H1 (cell line): ENCODE measurements around the gene SYPL1. TPM values are rescaled to one million over a fixed set of nuclear protein-coding genes. Genes with fewer than 3 reads are reported as not detected.

ENCODE experiments used
- CTCF ChIA-PET: fragments of 300-600 bp; sonication (Branson Sonifier 250); formaldehyde crosslinking; loops from one replicate; lab custom pipeline; 2021; ENCODE audit not compliant: partially characterized antibody; lab: Charles Lee
- POLR2A ChIA-PET: fragments of 300-600 bp; sonication (Branson Sonifier 250); formaldehyde crosslinking; loops from one replicate; lab custom pipeline; 2021; ENCODE audit warnings: inconsistent platforms; ENCODE audit not compliant: partially characterized antibody; lab: Charles Lee
- DNase-seq, 2 experiments: peaks; one replicate each; pipeline versions ENCODE4 v3.0.0 to v3.0.0-alpha.2; 2010 to 2022; ENCODE audit warnings: low spot score in 2 of 2, low read depth in 1 of 2, mixed read lengths in 1 of 2
- FAIRE-seq: peaks from 2 replicates; lab custom pipeline; 2011; peaks lifted over from hg19 to GRCh38; lab: Jason Lieb, UNC
- H2AFZ ChIP-seq: 2 replicates; pipeline ENCODE4 v1.8.1; 2012; ENCODE audit warnings: low read length, inconsistent platforms
- H2AK5ac ChIP-seq: 2 replicates; pipeline ENCODE4 v1.6.1; 2013; ENCODE audit warnings: low read depth, low read length
- H2BK120ac ChIP-seq: replicated peaks from 2 replicates; pipeline ENCODE3; 2013; ENCODE audit warnings: low read depth, low read length, inconsistent platforms
- H2BK12ac ChIP-seq: 2 replicates; pipeline ENCODE4 v1.6.1; 2013; ENCODE audit warnings: low read depth, low read length
- H2BK15ac ChIP-seq: 2 replicates; pipeline ENCODE4 v1.6.1; 2013; ENCODE audit warnings: low read length
- H2BK20ac ChIP-seq: 2 replicates; pipeline ENCODE4 v1.6.1; 2013; ENCODE audit warnings: low read length
- H2BK5ac ChIP-seq: 2 replicates; pipeline ENCODE4 v1.6.1; 2013; ENCODE audit warnings: low read depth, low read length
- H3K14ac ChIP-seq: 2 replicates; pipeline ENCODE4 v1.6.1; 2013; ENCODE audit warnings: inconsistent platforms; ENCODE audit not compliant: insufficient read length
- H3K18ac ChIP-seq: 2 replicates; pipeline ENCODE4 v1.6.1; 2013; ENCODE audit warnings: low read length; ENCODE audit errors: extremely low read depth
- H3K23ac ChIP-seq: 2 replicates; pipeline ENCODE4 v1.6.1; 2013; ENCODE audit warnings: inconsistent platforms; ENCODE audit not compliant: insufficient read length
- H3K23me2 ChIP-seq: 2 replicates; pipeline ENCODE4 v1.6.1; 2013; ENCODE audit warnings: low read depth, low read length
- H3K27ac ChIP-seq: 2 replicates; pipeline ENCODE4 v1.6.1; 2011; ENCODE audit warnings: low read depth, low read length, inconsistent platforms
- H3K27me3 ChIP-seq, 4 experiments: replicated peaks in 1 of 4; 1 replicate in 1 of 4; 2 replicates in 3 of 4; pipeline versions ENCODE4 v1.6.1 to v1.8.1; 2011 to 2013; ENCODE audit warnings: low read length in 3 of 4, mild to moderate bottlenecking in 3 of 4, inconsistent platforms in 2 of 4, mixed read lengths in 2 of 4, moderate library complexity in 1 of 4; ENCODE audit not compliant: control insufficient read depth in 3 of 4, insufficient read depth in 3 of 4; ENCODE audit errors: extremely low read depth in 1 of 4
- H3K36me3 ChIP-seq, 4 experiments: 2 replicates each; pipeline versions ENCODE4 v1.6.1 to v1.8.1; 2011 to 2013; ENCODE audit warnings: mild to moderate bottlenecking in 4 of 4, low read length in 3 of 4, moderate library complexity in 2 of 4, control low read depth in 1 of 4, inconsistent platforms in 1 of 4; ENCODE audit not compliant: insufficient read depth in 4 of 4, control insufficient read depth in 2 of 4
- H3K4ac ChIP-seq: replicated peaks from 2 replicates; pipeline ENCODE3; 2013; ENCODE audit warnings: low read length, low read depth, mixed read lengths, inconsistent platforms; ENCODE audit not compliant: insufficient read length
- H3K4me1 ChIP-seq, 4 experiments: replicated peaks in 1 of 4; 1 replicate in 1 of 4; 2 replicates in 3 of 4; pipeline versions ENCODE4 v1.6.1 to v1.8.1; 2011 to 2013; ENCODE audit warnings: low read length in 3 of 4, inconsistent platforms in 2 of 4, mixed read lengths in 1 of 4; ENCODE audit not compliant: insufficient read depth in 4 of 4, control insufficient read depth in 3 of 4
- H3K4me2 ChIP-seq, 2 experiments: 2 replicates each; pipeline versions ENCODE4 v1.6.1 to v1.8.1; 2011 to 2013; ENCODE audit warnings: low read depth in 2 of 2, low read length in 2 of 2, control low read depth in 1 of 2, inconsistent platforms in 1 of 2, mild to moderate bottlenecking in 1 of 2; ENCODE audit not compliant: insufficient read depth in 1 of 2
- H3K4me3 ChIP-seq, 4 experiments: fragments of 200-600, 300-600 bp in 1 of 4; sonication (generic), shearing (Covaris generic), sonication (Bioruptor Twin) in 1 of 4; 2 replicates each; pipeline versions ENCODE4 v1.5.1 to v1.8.1; 2011 to 2016; ENCODE audit warnings: low read length in 4 of 4, low read depth in 3 of 4, control low read depth in 2 of 4, inconsistent platforms in 2 of 4, mild to moderate bottlenecking in 2 of 4, mixed read lengths in 1 of 4, moderate library complexity in 1 of 4; ENCODE audit not compliant: insufficient read depth in 2 of 4; ENCODE audit errors: extremely low read depth in 1 of 4
- H3K56ac ChIP-seq: replicated peaks from 2 replicates; pipeline ENCODE3; 2013; ENCODE audit warnings: low read depth, mild to moderate bottlenecking, mixed read lengths, low read length, inconsistent platforms; ENCODE audit not compliant: insufficient read length
- H3K79me1 ChIP-seq: 2 replicates; pipeline ENCODE4 v1.6.1; 2013; ENCODE audit warnings: low read depth, low read length, control low read depth
- H3K79me2 ChIP-seq, 2 experiments: 2 replicates each; pipeline versions ENCODE4 v1.6.1 to v1.8.1; 2012 to 2013; ENCODE audit warnings: low read length in 2 of 2, mild to moderate bottlenecking in 2 of 2, inconsistent platforms in 1 of 2; ENCODE audit not compliant: insufficient read depth in 2 of 2, control insufficient read depth in 1 of 2
- H3K9ac ChIP-seq, 4 experiments: replicated peaks in 1 of 4; 1 replicate in 1 of 4; 2 replicates in 3 of 4; pipeline versions ENCODE4 v1.6.1 to v1.8.1; 2011 to 2013; ENCODE audit warnings: low read depth in 3 of 4, low read length in 3 of 4, control low read depth in 2 of 4, mild to moderate bottlenecking in 2 of 4, moderate library complexity in 2 of 4, inconsistent platforms in 1 of 4; ENCODE audit errors: extremely low read depth in 1 of 4
- H3K9me3 ChIP-seq, 2 experiments: 2 replicates each; pipeline versions ENCODE4 v1.6.1 to v1.8.1; 2012 to 2013; ENCODE audit warnings: mild to moderate bottlenecking in 2 of 2, moderate library complexity in 2 of 2, control low read depth in 1 of 2, inconsistent platforms in 1 of 2, low read depth in 1 of 2, low read length in 1 of 2, mixed read lengths in 1 of 2; ENCODE audit not compliant: insufficient read depth in 2 of 2
- H4K20me1 ChIP-seq, 2 experiments: replicated peaks in 1 of 2; 2 replicates each; pipeline versions ENCODE3 to v1.8.1; 2011 to 2013; ENCODE audit warnings: inconsistent platforms in 2 of 2, low read length in 2 of 2, mild to moderate bottlenecking in 1 of 2; ENCODE audit not compliant: insufficient read depth in 2 of 2, control insufficient read depth in 1 of 2
- H4K5ac ChIP-seq: 2 replicates; pipeline ENCODE4 v1.6.1; 2013; ENCODE audit warnings: low read length, low read depth, mixed read lengths, inconsistent platforms; ENCODE audit not compliant: insufficient read length
- H4K8ac ChIP-seq: 2 replicates; pipeline ENCODE4 v1.8.0; 2013; ENCODE audit warnings: mild to moderate bottlenecking, moderate library complexity, low read length, inconsistent platforms; ENCODE audit not compliant: insufficient read depth; ENCODE audit errors: extremely low read depth
- H4K91ac ChIP-seq: replicated peaks from 2 replicates; pipeline ENCODE3; 2013; ENCODE audit warnings: low read length, mixed read lengths, inconsistent platforms; ENCODE audit not compliant: insufficient read length
- CHD2 ChIP-seq: IDR thresholded peaks from 2 replicates; pipeline ENCODE4 v1.6.1; 2012; ENCODE audit warnings: low read length, improper control_type of control experiment
- EGR1 ChIP-seq: IDR thresholded peaks from 2 replicates; pipeline ENCODE4 v1.6.1; 2011; ENCODE audit warnings: low read depth, low read length, borderline replicate concordance
- RNF2 ChIP-seq: fragments of 200-900, 300-1000 bp; sonication (generic); IDR thresholded peaks from 2 replicates; pipeline ENCODE4 v1.7.1; 2016; ENCODE audit warnings: borderline replicate concordance, low read depth, mild to moderate bottlenecking, antibody characterized with exemption, low read length; ENCODE audit not compliant: poor library complexity, severe bottlenecking; ENCODE audit errors: missing control alignments
- SRF ChIP-seq: IDR thresholded peaks from 2 replicates; pipeline ENCODE4 v1.6.1; 2011; ENCODE audit warnings: mild to moderate bottlenecking, low read depth, low read length, moderate library complexity
- WGBS, 2 experiments: shearing (Covaris generic) in 1 of 2; methylation state at CpG; one replicate each; pipeline versions ENCODE4 v1.1.6 to v1.1.7; 2013 to 2015; ENCODE audit warnings: low lambda C conversion rate in 2 of 2, mixed read lengths in 2 of 2, inconsistent platforms in 1 of 2, low coverage in 1 of 2, missing lambda C conversion rate in 1 of 2; ENCODE audit not compliant: insufficient replicate concordance in 2 of 2, insufficient coverage in 1 of 2, insufficient read length in 1 of 2; ENCODE audit errors: extremely low coverage in 1 of 2, missing lambda C conversion rate in 1 of 2; 5-methylcytosine and 5-hydroxymethylcytosine counted together
- polyA plus RNA-seq, 7 experiments: library from polyadenylated mRNA; depleted of rRNA in 3 of 7; stranded (reverse) in 5 of 7; unstranded in 2 of 7; fragments of >200 nt in 5 of 7; fragments of 200-250 nt in 2 of 7; gene quantifications; 1 replicate in 5 of 7; 2 replicates in 1 of 7; 4 replicates in 1 of 7; pipeline versions ENCODE4 v1.2.1 to v1.2.3, GENCODE V29; 2011 to 2013; ENCODE audit warnings: missing spikeins in 2 of 7, mixed read lengths in 2 of 7
- total RNA-seq: library from RNA; stranded (reverse); fragmentation: NEBNext Ultra II Directional; extraction: Animal tissue kit (Norgen Biotek cat#: 25700); gene quantifications from 2 replicates; pipeline ENCODE4 v1.2.1, GENCODE V29; 2021
- TF ChIP-seq, protein P1 (sequence below): IDR thresholded peaks from 2 replicates; pipeline ENCODE4 v1.6.1; 2011; ENCODE audit warnings: low read length, improper control_type of control experiment
- TF ChIP-seq, protein P2 (sequence below): IDR thresholded peaks from 2 replicates; pipeline ENCODE4 v1.6.1; 2011; ENCODE audit warnings: low read depth, mild to moderate bottlenecking, low read length; ENCODE audit not compliant: insufficient read depth

SYPL1 gene
- total and polyA plus RNA-seq, 2 of the 8 experiments (the other 6 are each of a cell fraction or from before 2014, with no cell fraction given) = 44.9 to 57.7 TPM

DNA sequence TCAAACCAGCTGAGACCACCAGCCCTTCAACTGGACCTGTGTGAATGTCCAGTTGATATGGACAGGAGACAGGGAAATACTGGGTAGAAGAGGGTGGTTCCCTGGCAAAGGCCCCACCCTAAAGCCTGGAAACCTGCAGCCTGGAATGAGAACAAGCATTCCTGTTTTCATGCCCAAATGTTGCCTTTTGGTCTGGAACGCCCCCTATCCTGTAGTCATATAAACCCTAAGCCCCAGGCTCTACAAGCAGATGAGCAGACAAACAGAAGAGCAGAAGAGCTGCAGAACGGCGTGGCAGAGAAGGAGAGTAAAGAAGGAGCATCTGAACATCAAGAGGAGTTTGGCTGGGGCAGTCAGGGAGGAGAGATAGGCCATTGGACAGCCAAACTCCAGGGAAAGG, 38.4 kb downstream of the SYPL1 start:
- Histone ChIP-seq H3K4me3 (no peak overlapping the region), H3K27me3 (no peaks in the 10 kb centered on the region), H2BK12ac (no peak overlapping the region), H3K4ac (no peak overlapping the region), H3K14ac (no peak overlapping the region), H3K23me2 (no peaks in the 10 kb centered on the region), H3K23ac (no peak overlapping the region), H4K8ac (no peak overlapping the region), H3K9me3 (no peaks in the 10 kb centered on the region), H2BK120ac (no peak overlapping the region), H3K56ac (no peak overlapping the region), H3K27ac (no peak overlapping the region), H2BK20ac (no peak overlapping the region), H4K5ac (no peak overlapping the region), H3K79me2 (no peaks in the 10 kb centered on the region), H4K91ac (no peak overlapping the region), H4K20me1 (no peaks in the 10 kb centered on the region), H2BK15ac (no peak overlapping the region), H3K36me3 (no peaks in the 10 kb centered on the region), H3K79me1 (no peaks in the 10 kb centered on the region), H2BK5ac (no peak overlapping the region; the same call in 1 of the 2 replicates), H3K4me2 (no peak overlapping the region), H3K4me1 (peaks cover 0 to 4% (median 2%) of the 10 kb centered on the region in 4 experiments; a peak in 1 of 7 replicates), H2AK5ac (no peak overlapping the region)
- CTCF ChIA-PET = interaction anchor here (0.7 to 6.2 kb wide), 9 partner anchors 9 to 127 kb away, joined by 3 to 38 read pairs (median 4); no protein-coding TSS in a partner anchor
- POLR2A ChIA-PET = interaction anchor here (3.8 kb wide), 1 partner anchor 9 kb away, joined by 15 read pairs; no protein-coding TSS in a partner anchor
- DNase-seq (no peak), FAIRE-seq (no peak)
- WGBS, 2 experiments = 90% methylated on average over 3 of the region's 3 CpGs; no CpG with 5 or more reads in 1 of the 2 experiments
- TF ChIP-seq EGR1 (no peak), SRF (no peak), RNF2 (no peak), CHD2 (no peak)
- TF ChIP-seq, protein P1, sequence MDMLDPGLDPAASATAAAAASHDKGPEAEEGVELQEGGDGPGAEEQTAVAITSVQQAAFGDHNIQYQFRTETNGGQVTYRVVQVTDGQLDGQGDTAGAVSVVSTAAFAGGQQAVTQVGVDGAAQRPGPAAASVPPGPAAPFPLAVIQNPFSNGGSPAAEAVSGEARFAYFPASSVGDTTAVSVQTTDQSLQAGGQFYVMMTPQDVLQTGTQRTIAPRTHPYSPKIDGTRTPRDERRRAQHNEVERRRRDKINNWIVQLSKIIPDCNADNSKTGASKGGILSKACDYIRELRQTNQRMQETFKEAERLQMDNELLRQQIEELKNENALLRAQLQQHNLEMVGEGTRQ = no peak
- TF ChIP-seq, protein P2, sequence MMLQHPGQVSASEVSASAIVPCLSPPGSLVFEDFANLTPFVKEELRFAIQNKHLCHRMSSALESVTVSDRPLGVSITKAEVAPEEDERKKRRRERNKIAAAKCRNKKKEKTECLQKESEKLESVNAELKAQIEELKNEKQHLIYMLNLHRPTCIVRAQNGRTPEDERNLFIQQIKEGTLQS = no peak
- TF ChIP-seq, all 59 proteins: peak for 0
- Histone ChIP-seq H3K9ac (no peak overlapping the region), H2AFZ (no peak overlapping the region), H3K18ac (no peak overlapping the region)
